ENCODE data around the gene INSL3.

GRCh38 chr19:17835182-17836006 lies 14.1 kb upstream of the INSL3 start:
- TF ChIP-seq CTCF (IDR thresholded peaks at IDR 0.05; ENCODE audit: control extremely low read depth in 1 of 3, insufficient read depth in 1 of 3, low read depth in 1 of 3, low read length in 3 of 3) (no peak), SP1 (IDR thresholded peaks at IDR 0.05; ENCODE audit: low read depth, low read length) (no peak), MAX (IDR thresholded peaks at IDR 0.05) (no peak), MAFK (IDR thresholded peaks at IDR 0.05; ENCODE audit: low read depth, low read length) (no peak), BRCA1 (IDR thresholded peaks at IDR 0.05; ENCODE audit: low read depth, low read length) (no peak), ATF3 (IDR thresholded peaks at IDR 0.05; ENCODE audit: insufficient read depth, low read depth, low read length) (no peak), POLR2A (IDR thresholded peaks at IDR 0.05; ENCODE audit: control extremely low read depth in 1 of 2, low read depth in 2 of 2, low read length in 2 of 2) (no peak), JUND (IDR thresholded peaks at IDR 0.05; ENCODE audit: low read length) (no peak), POLR2AphosphoS5 (IDR thresholded peaks at IDR 0.05; ENCODE audit: low read depth, low read length) (no peak)

Measured in H1 (cell line).